Smooth muscle cell (in vitro differentiated cells): ENCODE results near the gene MYZAP. TPM values are rescaled to one million over a fixed set of nuclear protein-coding genes. Genes with fewer than 3 reads are reported as not detected.

ENCODE experiments used
- DNase-seq: peaks from one replicate; lab custom pipeline; 2025; ENCODE audit not compliant: unreplicated experiment; lab: John Stamatoyannopoulos, UW
- H2AFZ ChIP-seq: fragments of 200-600 bp; sonication (generic); 2 replicates; pipeline ENCODE4 v1.6.0; 2016; ENCODE audit warnings: antibody characterized with exemption, low read depth, mild to moderate bottlenecking
- H3F3A ChIP-seq: fragments of 200-600 bp; sonication (generic); 2 replicates; pipeline ENCODE4 v1.6.0; 2017; ENCODE audit warnings: antibody characterized with exemption, low read depth
- H3K27ac ChIP-seq: fragments of 200-600 bp; sonication (generic); 2 replicates; pipeline ENCODE4 v1.5.1; 2016; ENCODE audit warnings: low read depth, mild to moderate bottlenecking
- H3K27me3 ChIP-seq: fragments of 200-600 bp; sonication (generic); 2 replicates; pipeline ENCODE4 v1.6.1; 2016; ENCODE audit warnings: low read depth, mild to moderate bottlenecking
- H3K36me3 ChIP-seq: fragments of 200-600 bp; sonication (generic); 2 replicates; pipeline ENCODE4 v1.5.1; 2016; ENCODE audit warnings: low read depth
- H3K4me1 ChIP-seq: fragments of 200-600 bp; sonication (generic); 2 replicates; pipeline ENCODE4 v1.5.1; 2016; ENCODE audit warnings: low read depth
- H3K4me2 ChIP-seq: fragments of 200-600 bp; sonication (generic); 2 replicates; pipeline ENCODE4 v1.6.0; 2016; ENCODE audit warnings: mild to moderate bottlenecking
- H3K4me3 ChIP-seq: fragments of 200-600 bp; sonication (generic); 2 replicates; pipeline ENCODE4 v1.5.1; 2016; ENCODE audit warnings: mild to moderate bottlenecking
- H3K79me2 ChIP-seq: fragments of 200-600 bp; sonication (generic); 2 replicates; pipeline ENCODE4 v1.6.0; 2016; ENCODE audit warnings: low read depth, mild to moderate bottlenecking
- H3K9ac ChIP-seq: fragments of 200-600 bp; sonication (generic); 2 replicates; pipeline ENCODE4 v1.6.0; 2016; ENCODE audit warnings: low read depth
- H3K9me3 ChIP-seq: fragments of 200-600 bp; sonication (generic); replicated peaks from 2 replicates; pipeline ENCODE4 v1.5.1; 2016; ENCODE audit warnings: low read depth
- H4K20me1 ChIP-seq: fragments of 200-600 bp; sonication (generic); 2 replicates; pipeline ENCODE4 v1.6.0; 2016; ENCODE audit warnings: low read depth
- CTCF ChIP-seq: fragments of 200-600 bp; sonication (generic); IDR thresholded peaks from 2 replicates; pipeline ENCODE4 v1.5.1; 2017; ENCODE audit warnings: borderline replicate concordance, mild to moderate bottlenecking, antibody characterized with exemption; ENCODE audit not compliant: insufficient read depth, poor library complexity, severe bottlenecking
- WGBS: methylation state at CpG from one replicate; pipeline ENCODE4 v1.1.7; 2016; ENCODE audit warnings: low lambda C conversion rate; 5-methylcytosine and 5-hydroxymethylcytosine counted together
- polyA plus RNA-seq: library from polyadenylated mRNA; unstranded; fragments of >200 nt; fragmentation: Nextera tagmentation; extraction: Ambion mirVana; gene quantifications from 2 replicates; pipeline ENCODE4 v1.2.1, GENCODE V29; 2016
- total RNA-seq: library from RNA; depleted of rRNA; stranded (reverse); fragments of >200 nt; gene quantifications from 2 replicates; pipeline ENCODE4 v1.2.3, GENCODE V29; 2014

The MYZAP gene
- total and polyA plus RNA-seq, 2 experiments from 2014 or later: 0.09 to 0.65 TPM

- 56% methylated on average over 3 of the region's 3 CpGs for WGBS
- Histone ChIP-seq H3K9ac (no peak overlapping the region), H2AFZ (no peak overlapping the region), H4K20me1 (no peaks in the 10 kb centered on the region), H3F3A (no peaks in the 10 kb centered on the region), H3K4me3 (no peak overlapping the region), H3K79me2 (no peaks in the 10 kb centered on the region), H3K27me3 (no peaks in the 10 kb centered on the region), H3K4me1 (no peaks in the 10 kb centered on the region), H3K4me2 (no peak overlapping the region), H3K9me3 (no peaks in the 10 kb centered on the region), H3K27ac (no peak overlapping the region), H3K36me3 (no peaks in the 10 kb centered on the region)
- no peak for TF ChIP-seq CTCF
- DNase-seq: no peak
These were observed 56.1 kb downstream of the MYZAP start for GRCh38 chr15:57647791-57648130.

- Histone ChIP-seq H3K4me1 (no peaks in the 10 kb centered on the region), H3K9ac (no peak overlapping the region), H3F3A (no peaks in the 10 kb centered on the region), H2AFZ (no peak overlapping the region), H4K20me1 (no peaks in the 10 kb centered on the region), H3K4me3 (no peak overlapping the region), H3K27ac (no peak overlapping the region), H3K9me3 (no peaks in the 10 kb centered on the region), H3K4me2 (no peak overlapping the region), H3K27me3 (no peaks in the 10 kb centered on the region), H3K79me2 (no peaks in the 10 kb centered on the region), H3K36me3 (no peaks in the 10 kb centered on the region)
- WGBS: 92% methylated on average over 3 of the region's 3 CpGs
- DNase-seq: no peak
- TF ChIP-seq CTCF: no peak
These were observed 57.4 kb downstream of the MYZAP start for GRCh38 chr15:57649138-57649537.

- Histone ChIP-seq H2AFZ (no peak overlapping the region), H3K27ac (no peak overlapping the region), H3K9ac (no peak overlapping the region), H3K36me3 (no peaks in the 10 kb centered on the region), H3F3A (no peaks in the 10 kb centered on the region), H3K4me2 (no peak overlapping the region), H3K4me1 (no peaks in the 10 kb centered on the region), H3K79me2 (no peaks in the 10 kb centered on the region), H4K20me1 (no peaks in the 10 kb centered on the region), H3K27me3 (no peaks in the 10 kb centered on the region), H3K4me3 (no peak overlapping the region), H3K9me3 (no peaks in the 10 kb centered on the region)
- TF ChIP-seq CTCF: no peak
- 88% methylated on average over 3 of the region's 3 CpGs for WGBS
- no peak for DNase-seq
These were observed 59.7 kb downstream of the MYZAP start for GRCh38 chr15:57651445-57651844.

- Histone ChIP-seq H4K20me1 (no peaks in the 10 kb centered on the region), H3K79me2 (no peaks in the 10 kb centered on the region), H2AFZ (no peak overlapping the region), H3K27ac (no peak overlapping the region), H3K4me3 (no peak overlapping the region), H3F3A (no peaks in the 10 kb centered on the region), H3K4me1 (no peaks in the 10 kb centered on the region), H3K9me3 (no peaks in the 10 kb centered on the region), H3K36me3 (no peaks in the 10 kb centered on the region), H3K9ac (no peak overlapping the region), H3K27me3 (peaks cover 5% of the 10 kb centered on the region), H3K4me2 (no peak overlapping the region)
- 91% methylated on average over 4 of the region's 4 CpGs for whole genome bisulfite sequencing
- no peak for TF ChIP-seq CTCF
- DNase-seq: no peak
These were observed 60.8 kb downstream of the MYZAP start for GRCh38 chr15:57652481-57652880.
